Activated CD4-positive, alpha-beta T cell treated with anti-CD3 and anti-CD28 coated beads, Interleukin-2, amount 10 ng/mL, durations not matched to agents 7 days and 5 days (primary cell): Measurements from ENCODE around the gene SMIM38. TPM values are rescaled to one million over a fixed set of nuclear protein-coding genes. Genes with fewer than 3 reads are reported as not detected.

Experiments used
- CTCF ChIA-PET: fragments of 350-600 bp; sonication (Branson Sonifier 250); formaldehyde crosslinking; loops from one replicate; lab custom pipeline; 2021; ENCODE audit warnings: antibody characterized with exemption; lab: Charles Lee
- POLR2A ChIA-PET: fragments of 350-600 bp; sonication (Branson Sonifier 250); formaldehyde crosslinking; loops from one replicate; lab custom pipeline; 2021; ENCODE audit warnings: antibody characterized with exemption; lab: Charles Lee
- DNase-seq: peaks from one replicate; pipeline ENCODE4 v3.0.0-alpha.2; 2020
- H3K27ac Mint-ChIP-seq: one replicate; pipeline ENCODE4 v1.8.0; 2021; ENCODE audit warnings: mild to moderate bottlenecking, moderate library complexity, mixed read lengths
- H3K27me3 Mint-ChIP-seq: one replicate; pipeline ENCODE4 v1.8.0; 2021; ENCODE audit warnings: mixed read lengths
- H3K36me3 Mint-ChIP-seq: one replicate; pipeline ENCODE4 v1.8.0; 2021; ENCODE audit warnings: low read depth, mixed read lengths
- H3K4me1 Mint-ChIP-seq: one replicate; pipeline ENCODE4 v1.8.0; 2021; ENCODE audit warnings: mixed read lengths
- H3K4me3 Mint-ChIP-seq: one replicate; pipeline ENCODE4 v1.8.0; 2021; ENCODE audit warnings: mild to moderate bottlenecking, moderate library complexity, mixed read lengths
- H3K9me3 Mint-ChIP-seq: one replicate; pipeline ENCODE4 v1.8.0; 2021; ENCODE audit warnings: mixed read lengths
- total RNA-seq, 2 experiments: library from RNA; stranded (reverse); gene quantifications; one replicate each; pipeline ENCODE4 v1.2.3, GENCODE V29; 2021

The SMIM38 gene
- total RNA-seq, 2 experiments from 2014 or later, result 0.12 TPM; not detected in 1

GRCh38 chr11:69192301-69192721 lies 36.6 kb downstream of the SMIM38 start:
- H3K9me3 Mint-ChIP-seq, result peaks cover 11% of the 10 kb centered on the region
- ChIA-PET CTCF (no interaction called here), POLR2A (no interaction called here)
- no peaks in the 10 kb centered on the region for H3K36me3 Mint-ChIP-seq
- no peaks in the 10 kb centered on the region for H3K27me3 Mint-ChIP-seq
- H3K27ac Mint-ChIP-seq, result no peak overlapping the region
- no peak overlapping the region for H3K4me3 Mint-ChIP-seq
- peaks cover 2% of the 10 kb centered on the region for H3K4me1 Mint-ChIP-seq
- DNase-seq, result no peak

- Mint-ChIP-seq H3K36me3 (no peaks in the 10 kb centered on the region), H3K27ac (no peak overlapping the region), H3K9me3 (peaks cover 11% of the 10 kb centered on the region), H3K4me1 (peaks cover 2% of the 10 kb centered on the region), H3K27me3 (no peaks in the 10 kb centered on the region), H3K4me3 (no peak overlapping the region)
- ChIA-PET CTCF (no interaction called here), POLR2A (no interaction called here)
- no peak for DNase-seq
Measured at GRCh38 chr11:69193151-69193550, 37.4 kb downstream of the SMIM38 start.

DNA sequence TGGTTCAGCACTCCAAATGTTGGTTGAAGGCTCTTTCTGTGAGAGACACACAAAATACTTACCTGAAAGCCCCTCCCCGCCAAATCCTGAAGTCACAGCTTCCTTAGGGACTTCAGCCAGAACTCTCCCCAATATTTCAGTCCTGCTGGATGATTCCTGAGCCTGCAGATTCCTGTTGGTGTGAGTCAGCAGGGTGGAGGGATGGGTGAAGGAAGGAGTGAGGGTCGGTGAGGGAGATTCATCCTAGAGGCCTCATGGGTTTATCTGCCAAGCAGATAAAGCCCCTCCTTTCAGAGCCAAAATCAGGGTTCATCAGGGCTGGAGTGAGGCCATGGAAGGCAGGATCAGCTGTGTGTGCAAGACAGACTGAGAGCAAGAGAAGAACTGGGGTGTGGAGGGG lies 37.9 kb downstream of the SMIM38 start:
- Mint-ChIP-seq H3K4me1 (peaks cover 2% of the 10 kb centered on the region), H3K27me3 (no peaks in the 10 kb centered on the region), H3K4me3 (no peak overlapping the region), H3K9me3 (peaks cover 8% of the 10 kb centered on the region), H3K36me3 (no peaks in the 10 kb centered on the region), H3K27ac (no peak overlapping the region)
- CTCF ChIA-PET, result no interaction called here
- POLR2A ChIA-PET, result no interaction called here
- DNase-seq, result no peak

DNA sequence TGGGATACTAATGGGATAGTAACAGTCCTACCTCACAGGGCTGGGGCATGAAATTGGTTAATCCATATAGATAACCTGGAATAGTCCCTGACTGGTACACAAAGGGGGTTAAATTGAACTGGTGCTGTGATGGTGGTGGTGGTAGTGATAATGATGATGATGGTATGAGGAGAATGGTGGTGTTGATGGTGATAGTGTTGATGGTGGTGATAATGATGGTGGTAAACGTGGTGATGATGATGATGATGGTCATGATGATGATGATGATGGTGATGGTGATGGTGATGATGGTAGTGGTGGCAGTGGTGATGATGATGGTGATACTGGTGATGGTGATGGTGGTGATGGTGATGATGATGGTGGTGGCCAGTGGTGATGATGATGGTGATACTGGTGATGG lies 38.7 kb downstream of the SMIM38 start:
- H3K9me3 Mint-ChIP-seq, result peaks cover 4% of the 10 kb centered on the region
- H3K36me3 Mint-ChIP-seq, result no peaks in the 10 kb centered on the region
- CTCF ChIA-PET, result no interaction called here
- H3K27me3 Mint-ChIP-seq, result no peaks in the 10 kb centered on the region
- no peak overlapping the region for H3K4me3 Mint-ChIP-seq
- H3K4me1 Mint-ChIP-seq, result peaks cover 2% of the 10 kb centered on the region
- no peak for DNase-seq
- POLR2A ChIA-PET, result no interaction called here
- no peak overlapping the region for H3K27ac Mint-ChIP-seq

DNA sequence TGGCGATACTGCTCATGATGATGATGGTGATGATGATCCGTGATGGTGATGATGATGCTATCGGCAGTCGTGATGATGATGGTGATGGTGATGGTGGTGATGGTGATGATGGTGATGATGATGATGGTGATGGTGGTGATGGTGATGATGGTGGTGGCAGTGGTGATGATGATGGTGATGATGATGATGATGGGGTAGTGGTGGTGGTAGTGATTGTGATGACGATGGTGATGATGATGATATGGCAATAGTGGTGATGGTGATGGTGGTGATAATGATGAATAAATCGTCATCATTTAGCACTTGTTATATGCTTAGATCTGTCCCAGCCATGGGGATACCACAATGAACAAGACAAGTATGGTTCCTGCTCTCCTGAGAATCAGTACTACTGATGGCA lies 39.2 kb downstream of the SMIM38 start:
- Mint-ChIP-seq H3K27ac (no peak overlapping the region), H3K4me1 (peaks cover 2% of the 10 kb centered on the region), H3K9me3 (peaks cover 4% of the 10 kb centered on the region), H3K36me3 (no peaks in the 10 kb centered on the region), H3K27me3 (no peaks in the 10 kb centered on the region), H3K4me3 (no peak overlapping the region)
- DNase-seq, result no peak
- ChIA-PET CTCF (no interaction called here), POLR2A (no interaction called here)

- CTCF ChIA-PET, result no interaction called here
- H3K27ac Mint-ChIP-seq, result no peak overlapping the region
- POLR2A ChIA-PET, result no interaction called here
- peaks cover 4% of the 10 kb centered on the region for H3K9me3 Mint-ChIP-seq
- H3K36me3 Mint-ChIP-seq, result no peaks in the 10 kb centered on the region
- DNase-seq, result no peak
- no peak overlapping the region for H3K4me3 Mint-ChIP-seq
- peaks cover 2% of the 10 kb centered on the region for H3K4me1 Mint-ChIP-seq
- no peaks in the 10 kb centered on the region for H3K27me3 Mint-ChIP-seq
Measured at GRCh38 chr11:69195824-69196782, 40.4 kb downstream of the SMIM38 start.

- ChIA-PET CTCF (no interaction called here), POLR2A (no interaction called here)
- DNase-seq, result no peak
- Mint-ChIP-seq H3K27ac (no peak overlapping the region), H3K4me3 (no peak overlapping the region), H3K27me3 (no peaks in the 10 kb centered on the region), H3K4me1 (peaks cover 2% of the 10 kb centered on the region), H3K9me3 (peaks cover 4% of the 10 kb centered on the region), H3K36me3 (no peaks in the 10 kb centered on the region)
Measured at GRCh38 chr11:69196783-69197169, 41.0 kb downstream of the SMIM38 start.

GRCh38 chr11:69198891-69199582 lies 43.3 kb downstream of the SMIM38 start:
- ChIA-PET POLR2A (no interaction called here), CTCF (no interaction called here)
- no peak overlapping the region for H3K27ac Mint-ChIP-seq
- H3K4me3 Mint-ChIP-seq, result no peak overlapping the region
- peaks cover 4% of the 10 kb centered on the region for H3K9me3 Mint-ChIP-seq
- no peaks in the 10 kb centered on the region for H3K4me1 Mint-ChIP-seq
- no peaks in the 10 kb centered on the region for H3K36me3 Mint-ChIP-seq
- H3K27me3 Mint-ChIP-seq, result no peaks in the 10 kb centered on the region
- no peak for DNase-seq

DNA sequence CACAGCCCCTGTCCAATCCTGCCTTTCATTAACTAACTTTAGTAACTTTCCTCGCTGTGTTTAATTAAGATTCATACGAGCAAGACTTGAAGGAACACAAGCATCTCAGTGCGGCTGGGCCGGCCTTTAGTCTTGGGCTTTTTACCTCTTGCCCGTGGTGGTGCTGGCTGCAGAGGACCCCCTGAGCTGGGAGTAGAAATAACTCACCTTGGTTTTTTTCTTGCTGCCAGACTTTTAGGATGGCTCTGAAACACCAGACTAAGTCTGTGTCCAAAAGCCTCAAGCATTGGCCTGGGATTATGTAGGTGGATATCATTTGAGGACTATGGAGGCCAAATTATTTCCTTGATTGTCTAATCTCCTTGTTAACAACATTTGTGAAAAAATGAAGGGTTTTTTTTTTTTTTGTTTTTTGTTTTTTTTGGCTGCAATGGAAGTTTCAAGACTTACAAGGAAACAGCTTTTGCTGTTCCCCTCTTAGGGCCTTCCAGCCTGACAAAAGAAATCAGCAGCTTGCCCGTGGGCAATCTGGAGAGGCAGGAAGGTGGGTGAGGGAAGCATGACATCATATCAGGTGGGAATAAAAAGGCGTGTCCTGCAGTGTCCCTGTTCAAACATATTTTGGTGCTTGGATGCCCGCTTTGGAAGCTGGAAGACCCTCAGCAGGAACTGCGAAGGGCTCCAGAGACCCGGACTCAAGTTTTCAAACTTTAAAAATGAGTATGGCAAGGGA lies 44.0 kb downstream of the SMIM38 start:
- ChIA-PET CTCF (no interaction called here), POLR2A (no interaction called here)
- Mint-ChIP-seq H3K4me3 (no peak overlapping the region), H3K27me3 (no peaks in the 10 kb centered on the region), H3K4me1 (no peaks in the 10 kb centered on the region), H3K36me3 (no peaks in the 10 kb centered on the region), H3K27ac (no peak overlapping the region), H3K9me3 (no peaks in the 10 kb centered on the region)
- no peak for DNase-seq

DNA sequence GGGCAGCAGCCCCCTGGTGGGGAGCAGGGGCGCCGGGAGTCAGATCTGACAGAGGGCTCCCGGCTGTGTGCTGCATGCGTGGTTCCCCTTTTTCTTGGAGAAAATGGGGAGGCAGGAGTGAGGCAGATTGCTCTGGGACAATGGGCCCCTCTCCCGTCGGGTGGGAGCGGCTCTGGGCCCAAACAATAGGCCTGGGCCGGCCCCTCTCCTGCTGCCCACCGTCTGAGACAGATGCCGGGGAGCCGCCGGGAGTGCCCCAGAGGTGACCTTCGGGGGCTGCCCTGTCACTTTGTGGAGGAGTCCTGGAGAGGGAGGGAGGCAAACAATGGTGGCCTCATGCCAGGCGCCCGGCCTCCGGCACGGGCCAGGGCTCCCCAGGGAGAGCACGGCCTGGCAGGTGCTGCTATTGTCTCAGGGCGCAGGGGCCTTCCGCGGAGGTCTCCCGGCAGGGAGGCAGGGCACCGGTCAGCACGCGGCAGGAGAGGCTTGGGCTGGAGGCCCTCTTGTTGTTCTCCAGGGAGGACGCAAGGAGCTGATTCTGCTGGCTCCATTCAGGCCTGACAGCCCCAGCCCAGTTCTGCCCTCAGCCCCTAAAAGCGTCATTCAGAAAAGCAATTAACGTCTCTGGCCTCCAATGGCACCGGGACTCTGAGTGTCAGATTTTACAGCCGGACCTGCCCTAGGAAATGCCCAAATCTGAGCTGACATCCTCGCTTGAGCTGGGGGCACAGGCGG lies 44.8 kb downstream of the SMIM38 start:
- Mint-ChIP-seq H3K9me3 (no peaks in the 10 kb centered on the region), H3K4me1 (no peaks in the 10 kb centered on the region), H3K4me3 (no peak overlapping the region), H3K27me3 (no peaks in the 10 kb centered on the region), H3K36me3 (no peaks in the 10 kb centered on the region), H3K27ac (no peak overlapping the region)
- CTCF ChIA-PET, result no interaction called here
- POLR2A ChIA-PET, result no interaction called here
- no peak for DNase-seq

GRCh38 chr11:69201066-69201365 lies 45.3 kb downstream of the SMIM38 start:
- Mint-ChIP-seq H3K4me1 (no peaks in the 10 kb centered on the region), H3K27ac (no peak overlapping the region), H3K36me3 (no peaks in the 10 kb centered on the region), H3K9me3 (no peaks in the 10 kb centered on the region), H3K27me3 (no peaks in the 10 kb centered on the region), H3K4me3 (no peak overlapping the region)
- CTCF ChIA-PET, result no interaction called here
- no peak for DNase-seq
- POLR2A ChIA-PET, result no interaction called here

GRCh38 chr11:69201764-69202370 lies 46.1 kb downstream of the SMIM38 start:
- H3K9me3 Mint-ChIP-seq, result no peaks in the 10 kb centered on the region
- DNase-seq, result no peak

More at GRCh38 chr11:69201764-69202370, 46.1 kb downstream of the SMIM38 start:
- Mint-ChIP-seq H3K4me1 (no peaks in the 10 kb centered on the region), H3K36me3 (no peaks in the 10 kb centered on the region), H3K27ac (no peak overlapping the region), H3K4me3 (no peak overlapping the region), H3K27me3 (no peaks in the 10 kb centered on the region)
- POLR2A ChIA-PET, result no interaction called here
- CTCF ChIA-PET, result no interaction called here
